ENCODE data around the gene TNPO2.

TNPO2 gene

DNA sequence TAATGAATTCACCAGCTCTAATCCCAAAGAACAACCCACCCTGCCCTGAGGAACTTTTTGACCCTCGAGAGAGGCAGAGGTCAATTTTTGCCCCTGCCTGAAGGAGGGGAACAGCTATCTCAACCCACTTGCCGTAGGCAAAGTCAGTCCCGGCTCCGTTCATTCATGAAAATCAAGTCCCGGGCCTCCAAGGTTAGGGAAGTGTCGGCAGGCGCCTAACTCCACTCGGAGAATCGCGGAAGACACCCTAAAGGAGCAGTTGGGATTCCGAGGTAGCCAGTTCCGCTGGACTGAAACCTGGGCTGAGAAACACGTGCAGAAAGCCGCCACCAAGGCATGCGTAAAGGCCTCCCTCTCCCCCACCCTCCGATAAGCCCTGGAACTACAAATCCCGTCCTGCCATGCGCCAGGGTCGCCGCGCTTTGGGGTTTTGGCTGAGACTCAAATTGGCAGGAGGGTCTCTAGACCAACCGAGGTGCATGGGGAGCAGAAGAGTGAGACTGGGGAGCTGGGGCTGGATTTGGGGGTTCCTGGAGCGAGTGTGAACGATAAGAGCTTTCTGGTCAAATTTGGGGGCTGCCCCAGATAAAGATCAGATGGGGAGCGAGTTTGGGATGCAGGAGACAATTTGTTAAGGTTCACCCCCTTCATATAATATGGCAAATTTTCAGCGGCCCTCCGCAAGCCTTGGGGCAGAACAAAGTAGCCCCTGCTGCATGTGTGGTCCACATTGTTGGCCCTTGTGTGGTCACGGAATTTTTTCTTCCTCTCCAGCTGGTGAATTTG lies at the start of gene TNPO2:
Gene TNPO2, minus strand, starts transcription at position 292 of the 786 bp plus-strand sequence. CDS start 2,955 bp downstream, outside the sequence.
- peak; percentile 67 to 75 for DNase-seq
- Mint-ChIP-seq H3K27ac (peak within 1 kb of the TSS; percentile 84 to 96), H3K27me3 (no peaks in the 10 kb centered on the region), H3K9me3 (no peaks in the 10 kb centered on the region), H3K4me1 (peaks cover 45% of the 10 kb centered on the region), H3K4me3 (peak within 1 kb of the TSS; percentile 95 to 97)
- ATAC-seq: peak; percentile 58

DNA sequence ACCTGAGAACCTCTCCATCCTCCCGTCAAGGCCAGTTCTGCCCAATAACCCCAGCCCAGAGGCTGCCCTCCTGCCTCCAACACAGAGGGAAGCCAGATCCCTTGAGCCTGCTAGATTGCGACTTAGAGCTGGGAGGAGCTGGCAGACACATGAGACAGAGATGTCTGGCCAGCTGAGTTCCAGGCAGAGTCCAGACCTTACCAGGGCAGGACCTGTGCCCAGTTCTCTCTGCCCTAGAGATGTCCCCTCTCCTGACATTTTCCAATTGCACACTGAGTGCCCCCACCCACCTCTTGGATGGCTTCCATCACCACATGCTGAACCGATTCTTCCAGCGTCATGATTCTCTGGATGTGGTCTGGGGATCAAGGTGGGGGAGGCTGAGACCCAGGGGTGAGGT lies 48.6 kb upstream of the TNPO2 start:
- Mint-ChIP-seq H3K27ac (peak overlapping the region in 1 of 2 donors; percentile 80), H3K9me3 (no peaks in the 10 kb centered on the region), H3K4me1 (peaks cover 40% of the 10 kb centered on the region), H3K27me3 (no peaks in the 10 kb centered on the region), H3K4me3 (no peak overlapping the region)
- DNase-seq (no peak), ATAC-seq (no peak)

DNA sequence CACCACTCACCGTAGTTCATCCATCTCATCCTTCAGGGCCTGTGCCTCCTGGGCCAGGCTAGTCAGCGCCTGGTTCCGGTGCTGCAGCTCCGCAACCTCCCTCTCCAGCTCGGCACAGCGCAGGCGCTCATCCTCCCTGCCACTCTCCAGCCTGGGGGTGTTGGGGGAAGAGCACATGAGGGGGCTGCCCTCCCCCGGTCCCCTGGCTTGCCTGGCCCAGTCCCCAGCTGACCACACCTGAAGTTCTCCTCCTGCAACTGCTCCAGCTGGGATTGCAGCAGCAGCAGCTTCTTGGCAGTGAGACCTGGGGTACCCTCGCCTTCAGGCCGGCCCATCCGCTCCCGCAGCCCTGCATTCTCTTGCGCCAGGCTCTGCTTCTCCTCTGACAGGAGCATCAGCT lies 47.2 kb upstream of the TNPO2 start:
- Mint-ChIP-seq H3K27me3 (no peaks in the 10 kb centered on the region), H3K27ac (no peak overlapping the region)
- no peak for ATAC-seq

DNA sequence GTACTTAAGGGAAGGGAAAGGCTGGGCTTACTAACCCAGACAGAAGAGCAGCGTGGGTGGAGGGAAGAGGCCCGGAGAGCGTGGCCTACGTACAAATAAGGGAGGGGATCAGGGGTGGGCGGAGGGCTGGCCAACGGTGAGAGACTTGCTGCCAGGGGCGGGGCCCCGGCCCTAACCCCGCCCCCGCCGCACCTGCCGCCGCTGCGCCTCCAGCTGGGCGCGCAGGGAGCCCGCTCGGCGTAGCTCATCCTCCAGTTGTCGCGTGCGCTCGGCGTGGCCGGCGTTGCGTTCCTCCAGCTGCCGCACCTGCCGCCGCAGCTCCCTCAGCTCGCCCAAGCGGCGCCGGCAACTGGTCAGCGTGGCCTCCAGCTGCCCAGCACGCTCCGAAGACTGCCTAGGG lies 46.0 kb upstream of the TNPO2 start:
- H3K27me3 Mint-ChIP-seq: no peaks in the 10 kb centered on the region
- peak overlapping the region in 1 of 2 donors; percentile 38 for H3K27ac Mint-ChIP-seq
- peak in 1 of 2 donors; percentile 35 for DNase-seq
- no peaks in the 10 kb centered on the region for H3K9me3 Mint-ChIP-seq
- H3K4me3 Mint-ChIP-seq: peak overlapping the region in 1 of 2 donors; percentile 66
- H3K4me1 Mint-ChIP-seq: peaks cover 46% of the 10 kb centered on the region
- ATAC-seq: peak; percentile 45

More for the DNA sequence above, 47.2 kb upstream of the TNPO2 start:
- DNase-seq: no peak
- no peaks in the 10 kb centered on the region for H3K9me3 Mint-ChIP-seq
- no peak overlapping the region for H3K4me3 Mint-ChIP-seq
- H3K4me1 Mint-ChIP-seq: peaks cover 44% of the 10 kb centered on the region

DNA sequence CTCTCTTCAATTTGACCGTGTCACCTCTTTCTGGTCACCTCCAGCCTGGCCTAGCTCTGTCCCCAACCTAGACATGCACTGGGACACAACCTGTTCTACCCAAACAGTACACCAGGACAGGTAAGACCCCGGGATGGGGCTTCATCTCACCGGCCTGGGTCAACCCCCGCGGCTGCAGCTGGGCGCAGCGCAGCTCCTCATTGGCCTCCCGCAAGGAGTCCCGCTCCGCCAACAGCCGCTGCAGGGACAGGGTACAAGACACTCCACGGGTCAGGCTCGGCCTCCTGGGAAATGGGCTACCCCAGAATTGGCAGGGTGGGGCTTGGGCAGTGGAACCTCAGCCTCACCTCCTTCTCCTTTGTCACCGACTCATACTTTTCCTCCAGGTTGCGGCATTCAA lies 43.9 kb upstream of the TNPO2 start:
- H3K4me1 Mint-ChIP-seq: peaks cover 32% of the 10 kb centered on the region
- no peak overlapping the region for H3K4me3 Mint-ChIP-seq
- no peaks in the 10 kb centered on the region for H3K9me3 Mint-ChIP-seq
- no peak for DNase-seq
- no peaks in the 10 kb centered on the region for H3K27me3 Mint-ChIP-seq
- ATAC-seq: no peak
- H3K27ac Mint-ChIP-seq: no peak overlapping the region

DNA sequence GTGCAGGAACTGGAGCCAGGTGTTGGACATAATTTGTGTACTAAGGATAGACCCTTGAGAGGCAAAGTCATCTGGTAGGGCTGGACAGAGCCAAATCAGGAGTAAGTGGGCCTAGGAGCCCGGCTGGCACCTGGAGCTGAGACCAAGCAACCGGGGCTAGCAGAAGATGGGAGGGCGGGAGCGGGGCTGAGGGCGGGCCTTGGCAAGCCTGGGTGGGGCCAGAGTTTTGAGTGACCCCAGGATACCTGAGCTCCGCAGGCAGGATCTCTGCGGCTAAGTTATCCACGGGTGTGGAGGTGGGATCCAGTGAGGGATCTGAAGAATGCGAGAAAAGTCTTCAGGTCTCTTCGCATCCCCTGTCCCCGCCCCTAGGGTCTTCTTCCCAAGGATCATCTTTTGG lies 43.4 kb upstream of the TNPO2 start:
- DNase-seq (no peak), ATAC-seq (no peak)
- Mint-ChIP-seq H3K4me1 (peaks cover 32% of the 10 kb centered on the region), H3K4me3 (no peak overlapping the region), H3K27ac (no peak overlapping the region), H3K9me3 (no peaks in the 10 kb centered on the region), H3K27me3 (no peaks in the 10 kb centered on the region)

DNA sequence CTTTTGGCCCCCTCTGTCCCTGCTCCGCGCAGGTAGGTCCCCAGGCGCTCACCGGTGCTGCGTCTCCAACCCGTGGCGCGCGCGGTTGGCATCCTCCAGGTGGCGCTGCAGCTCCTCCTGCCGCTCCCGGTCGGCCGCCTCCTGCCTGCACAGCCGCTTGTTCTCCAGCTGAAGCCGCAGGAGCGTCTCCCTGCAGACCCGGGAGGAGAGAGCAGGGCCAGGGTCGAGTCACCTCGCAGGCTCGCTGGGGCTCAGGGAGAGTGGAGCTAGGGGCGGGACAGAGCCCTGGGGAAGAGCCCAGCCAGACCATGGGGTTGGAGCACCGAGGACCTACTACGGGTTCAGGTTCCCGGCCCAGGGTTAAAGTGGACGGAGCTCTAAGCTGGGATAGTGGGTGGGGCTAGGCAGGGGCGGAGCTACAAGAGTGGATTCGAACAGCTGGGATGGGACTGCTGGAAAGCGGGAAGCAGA lies 42.4 kb upstream of the TNPO2 start:
- ATAC-seq (peak; percentile 92), DNase-seq (peak; percentile 84 to 85)
- peaks cover 26% of the 10 kb centered on the region for H3K4me1 Mint-ChIP-seq
- no peaks in the 10 kb centered on the region for H3K27me3 Mint-ChIP-seq
- H3K27ac Mint-ChIP-seq: no peak overlapping the region
- no peaks in the 10 kb centered on the region for H3K9me3 Mint-ChIP-seq
- peak overlapping the region; percentile 58 to 77 for H3K4me3 Mint-ChIP-seq

DNA sequence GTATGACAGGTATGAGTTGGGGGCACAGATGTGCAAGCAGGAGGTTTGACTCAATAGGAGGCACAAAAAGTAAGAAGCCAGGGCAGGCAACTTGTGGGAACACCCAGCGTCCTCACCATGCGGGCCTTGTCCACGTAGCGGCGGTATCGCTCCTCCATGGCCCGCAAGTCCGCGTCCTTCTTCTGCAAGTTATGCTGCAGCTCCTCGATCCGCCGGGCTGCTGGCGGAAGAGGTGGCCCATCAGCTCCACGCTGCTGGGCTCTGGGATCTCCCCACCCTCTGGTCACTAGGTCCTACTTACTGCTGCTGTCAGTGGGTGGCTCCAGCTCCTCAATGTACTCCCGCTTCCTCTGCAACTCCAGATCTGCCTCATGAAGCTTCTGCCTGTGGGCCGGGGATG lies 41.0 kb upstream of the TNPO2 start:
- H3K4me1 Mint-ChIP-seq: peaks cover 24% of the 10 kb centered on the region
- no peak overlapping the region for H3K4me3 Mint-ChIP-seq
- ATAC-seq (no peak), DNase-seq (no peak)
- H3K27me3 Mint-ChIP-seq: no peaks in the 10 kb centered on the region
- H3K27ac Mint-ChIP-seq: no peak overlapping the region
- no peaks in the 10 kb centered on the region for H3K9me3 Mint-ChIP-seq

DNA sequence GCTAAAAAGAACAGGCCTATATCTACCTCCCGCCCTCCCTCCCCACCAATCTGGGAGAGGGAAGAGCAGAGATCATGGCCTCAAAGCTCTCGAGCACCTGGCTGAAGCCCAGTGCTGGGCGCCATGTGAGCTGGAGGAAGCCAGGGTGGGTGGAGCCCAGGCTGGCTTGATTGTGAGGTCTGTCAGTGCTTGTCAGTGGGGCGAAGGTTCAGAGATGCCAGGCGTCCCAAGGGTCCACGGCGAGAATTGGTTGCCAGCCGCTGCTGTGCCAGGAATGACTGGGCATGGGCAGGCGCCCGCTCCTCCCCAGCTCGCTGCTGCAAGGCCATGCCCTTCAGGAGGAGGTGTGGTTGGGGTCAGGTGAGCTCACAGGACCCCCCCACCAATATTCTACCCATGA lies 39.4 kb upstream of the TNPO2 start:
- Mint-ChIP-seq H3K4me3 (no peak overlapping the region), H3K9me3 (no peaks in the 10 kb centered on the region), H3K27ac (no peak overlapping the region), H3K4me1 (peaks cover 18% of the 10 kb centered on the region), H3K27me3 (peaks cover 10% of the 10 kb centered on the region)
- ATAC-seq (no peak), DNase-seq (no peak)

DNA sequence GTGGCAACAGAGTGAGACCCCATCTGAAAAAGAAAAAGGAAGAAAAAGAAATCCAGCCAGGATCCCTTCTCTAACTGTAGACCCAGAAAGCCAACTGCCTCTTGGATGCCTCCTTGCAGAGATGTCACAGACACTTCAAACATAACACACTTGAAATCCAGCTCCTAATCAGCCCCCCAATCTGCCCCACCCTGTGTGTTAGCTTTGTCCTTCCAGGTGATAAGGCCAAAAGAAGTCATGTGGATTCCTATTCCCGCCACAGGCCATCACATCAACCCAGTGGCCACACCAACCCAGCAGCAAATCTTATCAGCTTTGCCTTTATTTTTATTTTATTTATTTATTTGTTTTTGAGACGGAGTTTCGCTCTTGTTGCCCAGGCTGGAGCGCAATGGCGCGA lies 36.0 kb upstream of the TNPO2 start:
- ATAC-seq (no peak), DNase-seq (no peak)
- H3K4me1 Mint-ChIP-seq: peaks cover 11% of the 10 kb centered on the region
- H3K27me3 Mint-ChIP-seq: peaks cover 33% of the 10 kb centered on the region
- H3K27ac Mint-ChIP-seq: no peak overlapping the region
- H3K4me3 Mint-ChIP-seq: no peak overlapping the region
- no peaks in the 10 kb centered on the region for H3K9me3 Mint-ChIP-seq

DNA sequence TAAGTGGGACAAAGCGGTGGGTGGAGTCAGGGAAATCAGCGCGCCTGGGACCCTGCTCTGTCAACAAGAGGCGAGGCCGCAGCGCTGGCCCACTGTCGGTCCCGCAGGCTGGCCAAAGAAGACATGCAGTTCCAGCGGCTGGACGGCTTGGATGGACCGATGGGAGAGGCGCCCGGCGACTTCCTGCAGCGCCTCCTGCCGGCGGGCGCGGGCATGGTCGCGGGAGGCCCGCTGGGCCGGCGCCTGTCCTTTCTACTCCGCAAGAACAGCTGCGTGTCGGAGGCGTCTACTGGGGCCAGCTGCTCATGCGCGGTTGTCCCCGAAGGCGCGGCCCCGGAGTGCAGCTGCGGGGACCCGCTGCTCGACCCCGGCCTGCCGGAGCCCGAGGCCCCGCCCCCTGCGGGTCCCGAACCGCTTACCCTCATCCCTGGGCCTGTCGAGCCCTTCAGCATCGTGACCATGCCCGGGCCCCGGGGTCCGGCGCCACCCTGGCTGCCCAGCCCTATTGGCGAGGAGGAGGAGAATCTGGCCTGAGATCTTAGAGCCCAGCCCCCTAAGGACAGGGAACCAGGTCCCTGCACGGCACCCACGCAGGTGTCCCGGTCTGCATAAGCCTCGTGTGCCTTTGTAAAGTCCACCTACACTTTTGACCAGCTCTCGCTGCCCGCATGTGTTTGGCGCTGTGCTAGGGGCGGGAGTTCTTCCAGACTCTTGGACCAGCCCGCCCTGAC lies 34.0 kb upstream of the TNPO2 start:
- peak; percentile 85 for ATAC-seq
- H3K4me3 Mint-ChIP-seq: peak overlapping the region; percentile 60 to 75
- DNase-seq: peak; percentile 71 to 75
- H3K27ac Mint-ChIP-seq: no peak overlapping the region
- peaks cover 11% of the 10 kb centered on the region for H3K4me1 Mint-ChIP-seq
- peaks cover 51% of the 10 kb centered on the region for H3K27me3 Mint-ChIP-seq
- H3K9me3 Mint-ChIP-seq: no peaks in the 10 kb centered on the region

DNA sequence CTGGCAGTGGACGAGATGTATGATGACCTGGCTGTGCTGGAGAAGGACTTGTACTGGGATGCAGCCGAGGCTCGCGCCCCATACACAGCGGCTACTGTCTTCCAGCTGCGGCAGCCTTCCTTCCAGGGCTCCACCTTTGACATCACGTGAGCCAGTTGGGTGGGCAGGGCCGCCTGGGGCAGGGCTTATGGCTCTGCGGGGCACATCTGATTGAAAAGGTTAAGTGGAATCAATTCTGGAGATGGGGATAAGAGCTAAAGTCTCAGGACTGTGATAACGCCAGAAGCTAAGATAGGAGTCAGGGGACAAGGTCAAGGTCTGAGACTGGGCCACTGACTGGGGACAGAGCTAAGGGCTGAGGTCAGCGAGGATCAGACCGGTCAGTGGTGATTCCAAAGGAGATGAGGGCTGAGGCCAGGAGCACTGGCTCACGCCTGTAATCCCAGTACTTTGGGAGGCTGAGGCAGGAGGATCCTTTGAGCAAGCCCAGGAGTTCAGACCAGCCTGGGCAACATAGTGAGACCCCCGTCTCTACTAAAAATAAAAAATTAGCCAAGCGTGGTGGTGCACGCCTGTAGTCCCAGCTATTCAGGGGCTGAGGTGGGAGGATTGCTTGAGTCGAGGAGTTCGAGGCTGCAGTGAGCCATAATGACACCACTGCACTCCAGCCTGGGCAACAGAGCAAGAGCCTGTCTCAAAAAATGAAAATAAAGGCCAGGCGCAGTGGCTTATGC lies 32.6 kb upstream of the TNPO2 start:
- Mint-ChIP-seq H3K4me3 (no peak overlapping the region), H3K4me1 (peaks cover 11% of the 10 kb centered on the region), H3K27ac (no peak overlapping the region), H3K9me3 (no peaks in the 10 kb centered on the region), H3K27me3 (peaks cover 61% of the 10 kb centered on the region)
- no peak for ATAC-seq
- no peak for DNase-seq

DNA sequence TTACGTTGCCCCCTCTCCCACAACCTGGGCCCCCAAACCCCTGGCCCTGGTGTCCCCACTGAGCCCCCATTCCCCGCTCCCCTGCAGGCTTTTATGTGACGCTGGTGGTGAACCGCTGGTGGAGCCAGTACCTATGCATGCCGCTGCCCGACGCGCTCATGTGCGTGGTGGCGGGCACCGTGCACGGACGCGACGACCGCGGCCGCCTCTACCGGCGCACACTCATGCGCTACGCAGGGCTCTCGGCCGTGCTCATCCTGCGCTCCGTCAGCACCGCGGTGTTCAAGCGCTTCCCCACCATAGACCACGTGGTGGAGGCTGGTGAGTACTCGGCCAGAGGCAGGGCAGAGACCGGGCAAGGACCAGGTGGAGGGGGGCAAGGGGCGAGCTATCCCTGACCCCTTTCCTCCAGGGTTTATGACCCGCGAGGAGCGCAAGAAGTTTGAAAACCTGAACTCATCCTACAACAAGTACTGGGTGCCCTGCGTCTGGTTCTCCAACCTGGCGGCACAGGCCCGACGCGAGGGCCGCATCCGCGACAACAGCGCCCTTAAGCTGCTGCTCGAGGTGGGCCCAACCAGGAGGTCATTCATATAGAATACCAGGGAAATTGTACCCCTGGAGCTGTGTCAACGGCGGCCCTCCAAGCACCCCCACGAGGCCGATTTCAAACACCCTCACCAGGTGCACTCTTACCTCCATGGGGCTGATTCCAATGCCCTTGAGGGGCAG lies 30.9 kb upstream of the TNPO2 start:
- Mint-ChIP-seq H3K9me3 (no peaks in the 10 kb centered on the region), H3K27ac (no peak overlapping the region), H3K27me3 (peaks cover 78% of the 10 kb centered on the region), H3K4me1 (peaks cover 5% of the 10 kb centered on the region), H3K4me3 (no peak overlapping the region)
- no peak for DNase-seq
- ATAC-seq: no peak

DNA sequence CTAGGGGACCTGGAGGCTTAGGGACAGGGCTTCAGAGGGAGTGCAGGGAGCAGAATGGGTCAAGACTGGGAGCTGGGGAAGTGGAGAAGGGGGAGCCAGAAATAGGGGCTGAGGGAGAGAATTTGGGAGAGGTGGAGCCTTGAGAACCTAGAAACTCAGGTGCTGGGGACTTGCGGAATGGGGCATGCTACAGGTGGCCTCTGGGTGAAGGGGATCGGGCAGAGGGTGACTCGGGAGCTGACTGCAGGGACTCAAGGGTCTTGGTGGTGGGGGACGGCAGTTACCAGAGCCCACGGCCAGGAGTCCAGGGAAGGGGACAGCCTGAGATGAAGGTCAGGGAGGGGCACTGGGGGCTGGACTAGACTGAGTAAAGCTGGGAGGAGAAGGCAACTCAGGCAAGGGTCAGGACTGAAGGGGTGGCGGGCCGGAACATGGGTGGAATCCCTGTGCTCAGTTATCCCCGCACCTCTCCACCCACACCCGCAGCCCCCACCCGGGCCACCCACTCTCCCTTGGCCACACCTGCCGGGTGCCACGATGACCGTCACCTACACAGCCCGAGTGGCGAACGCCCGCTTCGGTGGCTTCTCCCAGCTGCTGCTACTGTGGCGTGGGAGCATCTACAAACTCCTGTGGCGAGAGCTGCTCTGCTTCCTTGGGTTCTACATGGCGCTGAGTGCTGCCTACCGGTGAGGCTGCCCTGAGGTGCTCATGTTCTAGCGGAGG lies 28.5 kb upstream of the TNPO2 start:
- Mint-ChIP-seq H3K4me1 (peaks cover under 1% of the 10 kb centered on the region), H3K9me3 (peaks cover 5 to 12% of the 10 kb centered on the region in 2 donors), H3K4me3 (no peak overlapping the region), H3K27me3 (peaks cover 71% of the 10 kb centered on the region), H3K27ac (no peak overlapping the region)
- ATAC-seq (no peak), DNase-seq (no peak)
